ENCODE results near the gene XRCC1.

DNA sequence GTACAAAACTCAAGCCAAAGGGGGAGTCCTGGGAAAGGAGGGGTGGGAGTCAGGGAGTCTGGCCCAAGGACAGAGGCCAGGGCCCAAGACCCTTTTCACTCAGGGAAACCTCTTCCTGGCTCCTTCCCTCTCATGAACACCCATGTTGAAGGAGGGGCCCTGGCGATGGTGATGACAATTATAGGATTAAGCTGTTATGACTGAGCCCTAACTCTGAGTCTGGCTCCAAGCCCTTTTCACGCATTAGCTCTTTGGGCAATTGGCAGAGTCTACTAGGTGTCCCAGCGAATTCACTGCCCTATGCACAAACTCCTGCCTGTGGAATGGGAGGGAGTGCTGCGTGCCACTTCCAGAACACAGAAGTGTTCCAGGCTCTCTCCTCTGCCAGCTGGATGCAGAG, 21.7 kb downstream of the XRCC1 start:
- TF ChIP-seq, protein P1, sequence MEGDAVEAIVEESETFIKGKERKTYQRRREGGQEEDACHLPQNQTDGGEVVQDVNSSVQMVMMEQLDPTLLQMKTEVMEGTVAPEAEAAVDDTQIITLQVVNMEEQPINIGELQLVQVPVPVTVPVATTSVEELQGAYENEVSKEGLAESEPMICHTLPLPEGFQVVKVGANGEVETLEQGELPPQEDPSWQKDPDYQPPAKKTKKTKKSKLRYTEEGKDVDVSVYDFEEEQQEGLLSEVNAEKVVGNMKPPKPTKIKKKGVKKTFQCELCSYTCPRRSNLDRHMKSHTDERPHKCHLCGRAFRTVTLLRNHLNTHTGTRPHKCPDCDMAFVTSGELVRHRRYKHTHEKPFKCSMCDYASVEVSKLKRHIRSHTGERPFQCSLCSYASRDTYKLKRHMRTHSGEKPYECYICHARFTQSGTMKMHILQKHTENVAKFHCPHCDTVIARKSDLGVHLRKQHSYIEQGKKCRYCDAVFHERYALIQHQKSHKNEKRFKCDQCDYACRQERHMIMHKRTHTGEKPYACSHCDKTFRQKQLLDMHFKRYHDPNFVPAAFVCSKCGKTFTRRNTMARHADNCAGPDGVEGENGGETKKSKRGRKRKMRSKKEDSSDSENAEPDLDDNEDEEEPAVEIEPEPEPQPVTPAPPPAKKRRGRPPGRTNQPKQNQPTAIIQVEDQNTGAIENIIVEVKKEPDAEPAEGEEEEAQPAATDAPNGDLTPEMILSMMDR (IDR thresholded peaks at IDR 0.05): no peak
- TF ChIP-seq POLR2A (IDR thresholded peaks at IDR 0.05): no peak
